Activated naive CD4-positive, alpha-beta T cell (primary cell): ENCODE results near the gene PDE8B.

Experiments
- DNase-seq, 4 experiments: peaks; one replicate each; lab custom pipeline; 2025; lab: John Stamatoyannopoulos, UW

Gene PDE8B

DNA sequence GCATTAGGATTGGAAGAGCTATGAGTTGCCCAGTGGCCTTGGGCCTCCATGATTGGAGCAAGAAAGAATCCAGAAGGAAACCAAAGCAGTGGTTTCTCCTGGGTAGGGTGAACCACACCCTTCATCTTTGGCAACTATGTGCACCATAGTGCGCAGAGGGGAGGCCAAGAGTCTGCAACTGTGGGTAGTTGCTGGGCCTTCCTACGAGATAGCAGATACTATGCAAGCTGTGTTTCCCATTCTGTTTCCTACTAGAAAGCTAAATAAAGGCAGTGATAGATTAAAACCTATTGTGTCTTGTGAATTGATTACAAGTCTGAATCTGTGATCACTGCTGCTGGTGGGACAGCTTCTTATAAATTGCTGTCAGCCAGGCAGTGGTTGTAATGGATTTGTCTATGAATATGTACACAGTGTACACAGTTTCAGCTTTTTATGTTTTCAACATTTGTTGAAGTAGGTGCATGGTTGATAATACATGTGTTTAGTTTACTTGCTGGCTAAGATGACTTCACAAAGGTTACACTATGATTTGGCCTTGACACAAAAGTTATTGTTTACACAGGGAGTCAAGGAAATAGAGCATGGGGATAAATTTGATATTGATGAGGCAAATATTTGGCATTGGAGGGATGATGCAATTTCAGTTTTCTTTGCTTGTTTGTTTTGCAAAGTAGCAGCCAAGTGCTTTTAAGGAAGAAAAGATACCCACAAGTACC lies 23.7 kb upstream of the PDE8B start:
- DNase-seq = no peak

- no peak for DNase-seq
Measured at GRCh38 chr5:77189421-77189820, 21.1 kb upstream of the PDE8B start.

DNA sequence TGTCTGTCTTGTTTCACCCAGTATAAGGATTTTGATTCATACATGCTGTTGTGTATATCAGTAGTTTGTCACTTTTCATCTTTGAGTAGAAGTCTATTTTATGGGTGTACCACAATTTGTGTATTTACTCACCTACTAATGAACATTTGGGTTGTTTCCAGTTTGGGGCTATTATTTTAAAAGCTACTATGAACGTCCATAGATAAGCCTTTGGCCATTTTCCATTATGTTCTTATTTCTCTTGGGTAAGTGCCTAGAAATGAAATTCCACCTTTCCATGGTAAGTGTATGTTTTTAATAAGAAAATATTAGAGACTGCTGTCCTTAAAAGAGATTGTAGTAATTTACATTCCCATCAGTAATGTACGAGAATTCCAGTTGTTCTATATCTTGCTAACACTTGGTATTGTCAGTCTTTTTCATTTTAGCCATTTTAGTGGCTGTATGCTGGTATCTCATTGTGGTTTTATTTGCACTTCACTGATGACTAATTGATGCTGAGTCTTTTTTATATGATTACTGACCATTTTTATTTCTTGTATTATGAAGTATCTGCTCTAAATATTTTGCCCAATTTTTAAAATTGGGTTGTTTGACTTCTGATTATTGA lies 17.9 kb upstream of the PDE8B start:
- DNase-seq = no peak

DNA sequence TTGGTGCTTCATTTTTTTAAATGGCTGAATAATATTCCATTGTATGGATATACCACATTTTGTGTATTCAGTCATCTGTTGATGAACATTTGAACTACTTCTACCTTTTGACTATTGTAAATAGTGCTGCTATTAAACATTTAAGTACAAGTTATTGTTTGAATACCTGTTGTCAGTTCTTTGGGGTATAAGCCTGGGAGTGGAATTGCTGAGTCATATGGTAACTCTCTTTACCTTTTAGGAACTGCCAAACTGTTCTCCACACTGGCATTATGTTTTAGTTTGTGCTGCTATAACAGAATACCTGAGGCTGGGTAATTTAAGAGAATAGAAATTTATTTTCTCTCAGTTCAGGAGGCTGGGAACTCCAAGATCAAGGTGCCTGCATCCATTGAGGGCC lies 15.7 kb upstream of the PDE8B start:
- no peak for DNase-seq

- DNase-seq = no peak
Measured at GRCh38 chr5:77197840-77198554, 12.5 kb upstream of the PDE8B start.

- no peak for DNase-seq
Measured at GRCh38 chr5:77200663-77201062, 9.8 kb upstream of the PDE8B start.

- DNase-seq = no peak
Measured at GRCh38 chr5:77202145-77202544, 8.3 kb upstream of the PDE8B start.

GRCh38 chr5:77204967-77205366 lies 5.5 kb upstream of the PDE8B start:
- no peak for DNase-seq

- no peak for DNase-seq
Measured at GRCh38 chr5:77208507-77209163, 1.8 kb upstream of the PDE8B start.

DNA sequence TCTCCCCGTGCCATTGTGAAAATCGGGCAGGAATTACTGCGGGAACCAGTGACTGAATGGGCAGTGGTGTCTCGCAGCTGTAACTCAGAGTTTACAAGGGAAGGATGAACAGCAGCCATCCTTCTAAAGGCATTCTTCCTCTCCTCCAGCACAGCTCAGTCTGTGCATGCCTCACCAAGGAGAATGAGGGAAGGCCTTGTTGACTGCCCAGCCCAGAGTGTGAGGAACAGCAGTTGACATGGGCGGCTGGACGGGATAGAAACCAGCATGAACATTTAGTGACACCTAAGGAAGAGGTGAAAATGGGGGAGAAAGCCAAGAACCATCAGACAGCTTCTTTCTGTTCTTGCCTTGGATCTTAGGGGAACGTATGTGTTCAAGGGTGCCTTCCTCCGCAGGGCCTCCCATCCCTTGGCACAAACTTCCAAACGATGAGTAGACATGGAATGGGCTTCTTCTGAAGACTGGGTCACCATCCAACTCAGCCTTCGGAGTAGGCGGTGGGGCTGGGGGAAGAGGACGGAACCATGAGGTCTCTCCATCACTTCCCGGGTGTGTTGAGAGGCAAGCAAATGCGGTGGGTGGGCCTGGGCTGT lies 887 bp upstream of the PDE8B start:
- no peak for DNase-seq

DNA sequence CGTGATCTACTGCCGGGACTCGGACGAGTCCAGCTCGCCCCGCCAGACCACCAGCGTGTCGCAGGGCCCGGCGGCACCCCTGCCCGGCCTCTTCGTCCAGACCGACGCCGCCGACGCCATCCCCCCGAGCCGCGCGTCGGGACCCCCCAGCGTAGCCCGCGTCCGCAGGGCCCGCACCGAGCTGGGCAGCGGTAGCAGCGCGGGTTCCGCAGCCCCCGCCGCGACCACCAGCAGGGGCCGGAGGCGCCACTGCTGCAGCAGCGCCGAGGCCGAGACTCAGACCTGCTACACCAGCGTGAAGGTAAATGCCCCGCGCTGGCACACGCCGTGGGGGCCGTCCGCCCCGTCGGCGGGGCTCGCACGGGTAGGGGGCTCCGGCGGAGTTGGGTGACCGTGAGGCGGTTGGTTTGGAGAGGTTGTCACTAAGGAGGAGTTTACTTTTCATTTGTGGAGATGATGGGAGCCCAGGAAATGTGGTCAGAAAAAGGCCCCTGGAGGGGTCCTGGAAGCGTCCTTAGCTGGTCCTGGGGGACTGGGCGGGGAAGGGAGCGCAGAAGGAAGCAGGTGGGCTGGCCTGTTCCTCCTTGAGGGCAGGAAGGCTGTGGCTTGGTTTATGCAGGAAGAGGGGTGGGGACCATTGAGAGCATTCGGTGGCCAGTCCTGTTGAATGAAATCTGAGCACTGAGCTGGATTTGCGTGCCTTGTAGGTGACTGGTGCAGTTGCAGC lies 647 bp downstream of the PDE8B start:
- no peak for DNase-seq

DNA sequence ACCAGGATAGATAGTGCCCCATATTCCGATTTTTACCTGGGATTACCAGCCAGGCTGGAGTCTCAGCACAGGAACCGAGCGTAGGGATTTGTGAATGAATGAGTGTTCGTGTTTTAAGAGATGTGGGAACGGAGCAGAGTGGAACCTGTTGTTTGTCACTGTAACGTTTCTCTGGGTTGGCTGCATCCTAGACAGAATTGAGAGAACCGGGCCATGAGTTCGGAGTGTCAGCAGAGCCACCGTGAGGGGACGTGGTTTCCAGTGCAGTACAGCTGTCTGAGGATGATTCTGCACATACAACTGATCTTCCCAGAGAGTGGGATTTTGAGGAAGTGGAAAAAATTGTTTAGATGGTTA lies 1.2 kb downstream of the PDE8B start:
- DNase-seq = no peak

- no peak for DNase-seq
Measured at GRCh38 chr5:77213601-77214000, 3.1 kb downstream of the PDE8B start.

- DNase-seq = no peak
Measured at GRCh38 chr5:77214151-77214550, 3.7 kb downstream of the PDE8B start.

GRCh38 chr5:77218263-77218662 lies 7.8 kb downstream of the PDE8B start:
- no peak for DNase-seq

GRCh38 chr5:77221115-77221514 lies 10.6 kb downstream of the PDE8B start:
- no peak for DNase-seq

GRCh38 chr5:77222722-77223121 lies 12.2 kb downstream of the PDE8B start:
- no peak for DNase-seq

- DNase-seq = no peak
Measured at GRCh38 chr5:77223653-77224052, 13.2 kb downstream of the PDE8B start.

- no peak for DNase-seq
Measured at GRCh38 chr5:77224672-77225355, 14.3 kb downstream of the PDE8B start.

DNA sequence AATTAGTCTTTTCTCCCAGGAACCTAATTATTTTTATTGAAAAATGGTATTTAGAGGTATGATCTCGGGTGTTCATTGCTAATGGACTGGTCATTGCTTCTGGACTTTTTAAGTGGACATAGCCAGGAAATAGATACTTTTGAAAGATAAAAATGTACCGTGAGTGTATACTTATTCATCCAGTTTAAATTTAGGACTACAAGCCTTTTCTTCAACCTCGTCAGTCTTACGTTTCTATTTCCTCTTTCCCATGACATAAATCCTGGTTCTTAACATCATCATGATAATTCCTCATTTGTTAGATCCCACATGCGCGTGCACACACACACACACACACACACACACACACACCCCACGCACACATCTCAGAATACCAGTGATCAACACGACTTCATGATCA lies 15.1 kb downstream of the PDE8B start:
- DNase-seq = no peak

- no peak for DNase-seq
Measured at GRCh38 chr5:77229887-77230286, 19.4 kb downstream of the PDE8B start.
